HG02943 (cell line): ENCODE data around the gene IQCC.

Experiments used
- ATAC-seq: cut with Tn5 transposase; IDR thresholded peaks from one replicate; pipeline ENCODE4 v1.9.1; 2021; ENCODE audit warnings: mild to moderate bottlenecking, low read depth, moderate library complexity; ENCODE audit not compliant: unreplicated experiment

IQCC gene

DNA sequence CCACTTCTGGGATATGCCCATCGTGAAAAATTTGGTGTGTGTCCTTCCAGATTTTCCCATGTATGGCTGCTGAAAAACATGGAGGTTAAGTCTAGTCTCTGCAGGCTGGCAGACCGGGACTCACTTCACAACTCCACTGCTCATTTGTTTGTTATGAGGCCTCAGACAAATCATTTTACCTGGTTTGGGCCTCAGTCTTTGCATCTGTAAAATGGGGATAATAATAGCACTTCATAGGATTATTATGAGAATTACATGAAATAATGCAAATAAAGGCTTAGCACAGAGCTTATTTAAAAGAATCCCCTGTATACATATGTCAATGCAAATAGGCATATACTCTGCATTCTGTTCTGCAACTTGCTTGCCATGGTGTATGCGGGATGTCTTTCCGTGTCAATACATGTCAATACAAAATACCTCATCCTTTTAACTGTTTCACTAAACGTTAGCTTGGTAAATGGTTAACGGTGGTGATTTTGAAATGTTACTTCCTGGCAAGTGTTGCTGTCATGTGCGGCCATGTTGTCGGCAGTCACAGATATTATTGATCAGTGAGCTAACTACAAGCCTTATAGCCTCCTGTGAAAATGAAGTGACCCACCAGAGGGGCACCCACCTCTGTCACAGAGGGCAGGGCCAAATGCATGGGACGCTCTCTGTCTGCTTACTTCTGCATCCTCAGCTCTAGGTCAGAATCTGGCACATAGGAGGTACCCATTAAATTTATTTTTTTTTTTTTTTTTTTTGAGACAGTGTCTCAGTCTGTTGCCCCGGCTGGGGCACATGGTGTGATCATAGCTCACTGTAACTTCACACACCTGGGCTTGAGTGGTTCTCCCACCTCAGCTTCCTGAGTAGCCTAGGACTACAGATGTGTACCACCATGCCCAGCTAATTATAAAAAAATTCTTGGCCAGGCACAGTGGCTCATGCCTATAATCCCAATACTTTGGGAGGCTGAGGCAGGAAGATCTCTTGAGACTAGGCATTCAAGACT lies 49.9 kb downstream of the IQCC start:
- ATAC-seq: no peak

DNA sequence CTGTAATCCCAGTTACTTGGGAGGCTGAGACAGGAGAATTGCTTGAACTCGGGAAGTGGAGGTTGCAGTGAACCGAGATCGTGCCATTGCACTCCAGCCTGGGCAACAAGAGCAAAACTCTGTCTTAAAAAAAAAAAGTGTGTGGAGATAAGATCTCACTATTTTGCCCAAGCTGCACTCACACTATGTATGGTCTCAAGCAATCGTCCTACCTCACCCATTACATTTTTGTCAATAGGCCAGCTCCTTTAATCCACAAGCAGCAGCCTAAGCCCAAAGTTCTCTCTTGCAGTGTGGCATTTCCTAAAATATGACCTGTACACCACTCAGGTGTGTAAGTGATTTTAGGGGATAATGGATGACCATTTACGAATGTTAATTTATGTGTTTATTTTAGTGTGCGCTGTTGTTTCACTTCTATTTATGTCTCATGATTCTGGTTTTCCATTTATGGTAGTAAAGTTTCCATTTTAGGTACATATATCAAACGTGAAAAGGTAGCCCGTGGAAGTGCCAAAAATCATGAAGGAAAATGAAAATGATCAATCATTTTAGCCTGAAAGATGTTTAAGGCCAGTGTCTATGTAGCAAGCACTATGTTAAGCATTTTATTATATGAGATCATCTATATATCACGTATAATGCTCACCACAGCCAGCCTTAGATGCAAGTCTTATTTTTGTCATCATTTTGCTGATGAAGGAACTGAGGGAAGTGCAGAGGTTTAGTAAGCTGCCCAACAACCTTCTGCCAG lies 51.2 kb downstream of the IQCC start:
- ATAC-seq: no peak

DNA sequence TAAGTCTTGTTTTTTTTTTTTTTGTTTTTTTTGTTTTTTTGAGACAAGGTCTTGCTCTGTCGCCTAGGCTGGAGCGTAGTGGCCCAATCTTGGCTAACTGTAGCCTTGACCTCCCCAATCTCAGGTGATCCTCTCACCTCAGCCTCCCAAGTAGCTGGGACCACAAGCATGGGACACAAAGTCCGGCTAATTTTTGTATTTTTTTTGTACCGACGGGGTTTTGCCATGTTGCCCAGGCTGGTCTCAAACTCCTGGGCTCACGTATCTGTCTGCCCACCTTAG lies 51.7 kb downstream of the IQCC start:
- no peak for ATAC-seq
